ENCODE measurements around the gene FAR2. TPM values are rescaled to one million over a fixed set of nuclear protein-coding genes. Genes with fewer than 3 reads are reported as not detected.

The FAR2 gene
- total and polyA plus RNA-seq, 2 experiments from 2014 or later: 2.1 to 3.6 TPM

DNA sequence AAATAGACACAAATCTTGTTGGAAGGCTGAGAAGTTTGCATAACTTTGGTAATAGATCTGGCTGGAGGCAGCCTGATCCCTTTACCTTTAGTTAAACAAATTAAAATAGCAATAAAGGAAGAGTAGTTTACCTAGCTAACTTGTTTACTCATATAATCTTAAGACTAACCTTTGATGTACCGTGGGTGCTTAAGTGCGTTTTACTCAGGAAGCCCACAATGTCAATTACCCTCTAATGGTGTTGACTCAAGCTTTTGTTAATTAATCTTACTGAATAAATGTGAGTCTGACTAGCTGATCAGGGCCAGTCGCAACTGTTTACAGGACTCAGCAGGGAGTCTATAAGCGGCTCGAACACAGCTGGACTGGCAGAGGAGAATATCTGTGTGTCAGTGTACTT, 51.5 kb downstream of the FAR2 start:
- Histone ChIP-seq H3K27me3 (replicated peaks; ENCODE audit: insufficient read depth) (no peaks in the 10 kb centered on the region), H3K36me3 (ENCODE audit: low read depth) (no peaks in the 10 kb centered on the region), H3K4me1 (ENCODE audit: insufficient read depth) (no peaks in the 10 kb centered on the region), H3K4me3 (no peak overlapping the region), H3K9ac (no peak overlapping the region), H4K20me1 (ENCODE audit: insufficient read depth) (no peaks in the 10 kb centered on the region), H3K9me3 (ENCODE audit: low read depth) (no peaks in the 10 kb centered on the region), H3K27ac (no peak overlapping the region), H3K79me2 (ENCODE audit: insufficient read depth) (no peaks in the 10 kb centered on the region), H2AFZ (no peak overlapping the region), H3K9me2 (ENCODE audit: insufficient read depth) (no peaks in the 10 kb centered on the region), H3F3A (ENCODE audit: insufficient read depth) (no peaks in the 10 kb centered on the region), H3K4me2 (ENCODE audit: unreplicated experiment) (no peak overlapping the region)
- no peak for TF ChIP-seq EZH2 (IDR thresholded peaks at IDR 0.05; ENCODE audit: insufficient read depth, poor library complexity, severe bottlenecking)
- TF ChIP-seq EZH2phosphoT487 (IDR thresholded peaks at IDR 0.05; ENCODE audit: insufficient read depth, low read depth): no peak
- in situ Hi-C loops (cut with MboI): no loop called here
- DNase-seq: no peak
- WGBS, 2 experiments (ENCODE audit: low coverage in 1 of 2, low lambda C conversion rate in 2 of 2, missing lambda C conversion rate in 2 of 2): 52 to 54% methylated on average over 5 of the region's 5 CpGs

DNA sequence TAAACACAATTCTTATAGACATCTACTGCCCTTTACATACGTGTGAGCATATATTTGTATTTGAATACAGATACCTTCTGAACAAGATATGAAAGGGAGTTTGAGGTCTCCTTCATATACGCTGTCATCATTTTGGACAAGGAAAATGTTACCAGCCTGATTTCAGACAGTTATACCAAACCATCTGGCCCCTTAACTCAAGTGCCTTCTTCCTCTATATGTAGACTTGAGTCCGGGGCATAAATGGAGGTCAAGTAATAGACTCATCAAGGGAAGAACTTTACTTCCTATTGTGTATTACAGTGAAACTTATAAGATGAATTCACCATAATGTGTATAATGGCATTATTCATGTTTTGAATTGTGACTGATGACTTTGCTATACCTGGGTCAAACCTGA, 52.2 kb downstream of the FAR2 start:
- no peaks in the 10 kb centered on the region for H3K79me2 ChIP-seq (ENCODE audit: insufficient read depth)
- 63 to 67% methylated on average over 3 of the region's 3 CpGs for WGBS, 2 experiments (ENCODE audit: low coverage in 1 of 2, low lambda C conversion rate in 2 of 2, missing lambda C conversion rate in 2 of 2)

DNA sequence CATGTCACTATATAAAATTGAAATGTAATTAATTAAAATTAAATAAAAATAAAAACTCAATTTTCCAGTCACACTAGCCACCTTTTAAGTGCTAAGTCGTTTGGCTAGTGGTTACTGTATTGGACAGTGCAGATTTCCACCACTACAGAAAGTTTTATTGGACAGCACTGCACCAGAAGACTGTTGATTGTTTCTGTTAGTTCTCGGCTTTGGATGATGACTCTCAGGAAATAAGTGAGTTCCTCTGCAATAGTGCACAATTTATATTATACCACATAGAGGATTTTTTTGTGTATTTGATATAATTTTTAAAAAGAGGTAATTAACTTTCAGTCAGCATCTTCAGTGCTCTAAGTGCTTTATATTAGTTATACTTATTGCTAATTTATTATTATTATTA, 52.7 kb downstream of the FAR2 start:
- Histone ChIP-seq H3K27ac (no peak overlapping the region), H3K4me1 (ENCODE audit: insufficient read depth) (no peaks in the 10 kb centered on the region), H3F3A (ENCODE audit: insufficient read depth) (no peaks in the 10 kb centered on the region), H3K9me2 (ENCODE audit: insufficient read depth) (no peaks in the 10 kb centered on the region), H3K4me2 (ENCODE audit: unreplicated experiment) (no peak overlapping the region), H4K20me1 (ENCODE audit: insufficient read depth) (no peaks in the 10 kb centered on the region), H3K36me3 (ENCODE audit: low read depth) (no peaks in the 10 kb centered on the region), H3K9ac (no peak overlapping the region), H3K27me3 (replicated peaks; ENCODE audit: insufficient read depth) (no peaks in the 10 kb centered on the region), H3K9me3 (ENCODE audit: low read depth) (no peaks in the 10 kb centered on the region), H2AFZ (no peak overlapping the region), H3K79me2 (ENCODE audit: insufficient read depth) (no peaks in the 10 kb centered on the region), H3K4me3 (no peak overlapping the region)
- 75 to 77% methylated on average over 2 of the region's 2 CpGs for WGBS, 2 experiments (ENCODE audit: low coverage in 1 of 2, low lambda C conversion rate in 2 of 2, missing lambda C conversion rate in 2 of 2)
- DNase-seq: no peak
- in situ Hi-C loops (cut with MboI): no loop called here
- TF ChIP-seq EZH2 (IDR thresholded peaks at IDR 0.05; ENCODE audit: insufficient read depth, poor library complexity, severe bottlenecking) (no peak), EZH2phosphoT487 (IDR thresholded peaks at IDR 0.05; ENCODE audit: insufficient read depth, low read depth) (no peak)

More for the DNA sequence above, 52.2 kb downstream of the FAR2 start:
- Histone ChIP-seq H3F3A (ENCODE audit: insufficient read depth) (no peaks in the 10 kb centered on the region), H2AFZ (no peak overlapping the region), H3K4me1 (ENCODE audit: insufficient read depth) (no peaks in the 10 kb centered on the region), H3K4me3 (no peak overlapping the region), H3K9me3 (ENCODE audit: low read depth) (no peaks in the 10 kb centered on the region), H3K4me2 (ENCODE audit: unreplicated experiment) (no peak overlapping the region), H3K9me2 (ENCODE audit: insufficient read depth) (no peaks in the 10 kb centered on the region), H3K27me3 (replicated peaks; ENCODE audit: insufficient read depth) (no peaks in the 10 kb centered on the region), H4K20me1 (ENCODE audit: insufficient read depth) (no peaks in the 10 kb centered on the region), H3K36me3 (ENCODE audit: low read depth) (no peaks in the 10 kb centered on the region), H3K27ac (no peak overlapping the region), H3K9ac (no peak overlapping the region)
- no peak for DNase-seq
- in situ Hi-C loops (cut with MboI): no loop called here
- TF ChIP-seq EZH2phosphoT487 (IDR thresholded peaks at IDR 0.05; ENCODE audit: insufficient read depth, low read depth) (no peak), EZH2 (IDR thresholded peaks at IDR 0.05; ENCODE audit: insufficient read depth, poor library complexity, severe bottlenecking) (no peak)

DNA sequence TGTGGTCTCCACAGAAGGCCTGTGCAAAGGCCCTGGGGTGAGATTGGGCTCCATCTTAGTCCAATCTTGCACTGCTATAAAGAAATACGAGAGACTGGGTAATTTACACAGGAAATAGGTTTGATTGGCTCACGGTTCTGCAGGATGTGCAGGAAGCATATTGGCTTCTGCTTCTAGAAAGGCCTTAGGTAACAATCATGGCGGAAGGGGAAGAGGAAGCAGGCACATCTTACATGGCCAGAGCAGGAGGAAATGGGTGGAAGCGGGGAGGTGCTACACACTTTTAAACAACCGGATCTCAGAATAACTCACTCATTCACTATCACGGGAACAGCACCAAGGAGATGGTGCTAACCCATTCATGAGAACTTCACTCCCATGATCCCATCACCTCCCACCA, 55.4 kb downstream of the FAR2 start:
- H3K27ac ChIP-seq: no peak overlapping the region
- TF ChIP-seq EZH2phosphoT487 (IDR thresholded peaks at IDR 0.05; ENCODE audit: insufficient read depth, low read depth): no peak
- no peak for TF ChIP-seq EZH2 (IDR thresholded peaks at IDR 0.05; ENCODE audit: insufficient read depth, poor library complexity, severe bottlenecking)
- H3K36me3 ChIP-seq (ENCODE audit: low read depth): no peaks in the 10 kb centered on the region
- no peaks in the 10 kb centered on the region for H3K9me2 ChIP-seq (ENCODE audit: insufficient read depth)
- no peaks in the 10 kb centered on the region for H3K9me3 ChIP-seq (ENCODE audit: low read depth)
- H2AFZ ChIP-seq: no peak overlapping the region
- no peaks in the 10 kb centered on the region for H3K79me2 ChIP-seq (ENCODE audit: insufficient read depth)
- no peak overlapping the region for H3K4me2 ChIP-seq (ENCODE audit: unreplicated experiment)
- no peaks in the 10 kb centered on the region for H4K20me1 ChIP-seq (ENCODE audit: insufficient read depth)
- WGBS, 2 experiments (ENCODE audit: low coverage in 1 of 2, low lambda C conversion rate in 2 of 2, missing lambda C conversion rate in 2 of 2): 80 to 87% methylated on average over 6 of the region's 6 CpGs
- no peaks in the 10 kb centered on the region for H3F3A ChIP-seq (ENCODE audit: insufficient read depth)
- in situ Hi-C loops (cut with MboI): no loop called here
- no peak for DNase-seq
- no peaks in the 10 kb centered on the region for H3K4me1 ChIP-seq (ENCODE audit: insufficient read depth)
- no peaks in the 10 kb centered on the region for H3K27me3 ChIP-seq (replicated peaks; ENCODE audit: insufficient read depth)
- no peak overlapping the region for H3K4me3 ChIP-seq
- no peak overlapping the region for H3K9ac ChIP-seq

DNA sequence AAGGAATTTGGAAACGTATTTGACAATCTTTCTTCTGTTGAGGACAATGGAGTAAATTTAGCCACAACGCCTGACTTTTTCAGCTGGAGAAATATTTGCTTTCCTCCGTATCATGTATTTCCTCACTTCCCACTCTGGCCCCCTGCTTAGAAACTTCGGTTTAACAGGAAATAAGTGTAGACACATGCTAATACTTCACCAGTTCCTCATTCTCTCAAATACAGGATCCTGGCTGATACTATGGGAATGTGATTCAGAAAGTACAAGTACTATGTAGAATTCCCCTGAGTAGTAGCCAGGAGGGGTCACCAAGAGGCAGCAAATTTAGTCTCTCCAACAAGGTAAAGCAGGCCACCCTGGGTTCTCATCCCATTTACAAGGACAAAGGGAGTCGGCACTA, 58.0 kb downstream of the FAR2 start:
- H3K27me3 ChIP-seq (replicated peaks; ENCODE audit: insufficient read depth): no peaks in the 10 kb centered on the region
- H3K4me1 ChIP-seq (ENCODE audit: insufficient read depth): no peaks in the 10 kb centered on the region
- H3K9ac ChIP-seq: no peak overlapping the region
- WGBS, 2 experiments (ENCODE audit: low coverage in 1 of 2, low lambda C conversion rate in 2 of 2, missing lambda C conversion rate in 2 of 2): 85 to 88% methylated on average over 5 of the region's 5 CpGs
- H3K9me3 ChIP-seq (ENCODE audit: low read depth): no peaks in the 10 kb centered on the region
- H4K20me1 ChIP-seq (ENCODE audit: insufficient read depth): no peaks in the 10 kb centered on the region
- H3K27ac ChIP-seq: no peak overlapping the region
- in situ Hi-C loops (cut with MboI): no loop called here
- H3K79me2 ChIP-seq (ENCODE audit: insufficient read depth): no peaks in the 10 kb centered on the region
- no peak for DNase-seq
- no peaks in the 10 kb centered on the region for H3K9me2 ChIP-seq (ENCODE audit: insufficient read depth)
- no peak overlapping the region for H3K4me3 ChIP-seq
- no peak for TF ChIP-seq EZH2phosphoT487 (IDR thresholded peaks at IDR 0.05; ENCODE audit: insufficient read depth, low read depth)
- no peak for TF ChIP-seq EZH2 (IDR thresholded peaks at IDR 0.05; ENCODE audit: insufficient read depth, poor library complexity, severe bottlenecking)
- no peaks in the 10 kb centered on the region for H3F3A ChIP-seq (ENCODE audit: insufficient read depth)
- H3K4me2 ChIP-seq (ENCODE audit: unreplicated experiment): no peak overlapping the region
- no peak overlapping the region for H2AFZ ChIP-seq
- no peaks in the 10 kb centered on the region for H3K36me3 ChIP-seq (ENCODE audit: low read depth)
